WTC11 (cell line): ENCODE measurements around the gene TCEAL9. TPM values are rescaled to one million over a fixed set of nuclear protein-coding genes. Genes with fewer than 3 reads are reported as not detected.

Source experiments
- ATAC-seq: fragments of 200-7000 bp; cut with Tn5 transposase; 2 replicates; pipeline ENCODE4 v1.10.0; 2021; ENCODE audit warnings: mild to moderate bottlenecking, moderate library complexity
- CTCF ChIA-PET: fragments of 300-600 bp; sonication (Branson Sonifier 250); formaldehyde crosslinking; loops from one replicate; lab custom pipeline; 2021; ENCODE audit warnings: antibody characterized with exemption; lab: Charles Lee
- POLR2A ChIA-PET: fragments of 350-600 bp; sonication (Branson Sonifier 250); formaldehyde crosslinking; loops from one replicate; lab custom pipeline; 2021; ENCODE audit warnings: antibody characterized with exemption; lab: Charles Lee
- DNase-seq: peaks from one replicate; pipeline ENCODE4 v3.0.0; 2021; ENCODE audit warnings: low spot score
- H3K27ac Mint-ChIP-seq: 2 replicates; pipeline ENCODE4 v1.8.0; 2021; ENCODE audit warnings: mixed read lengths
- H3K27me3 Mint-ChIP-seq: 2 replicates; pipeline ENCODE4 v1.8.0; 2021; ENCODE audit warnings: low read depth, mild to moderate bottlenecking, moderate library complexity, mixed read lengths
- H3K36me3 Mint-ChIP-seq: 2 replicates; pipeline ENCODE4 v1.8.0; 2021; ENCODE audit warnings: mixed read lengths
- H3K4me1 Mint-ChIP-seq: 2 replicates; pipeline ENCODE4 v1.8.0; 2022; ENCODE audit warnings: mixed read lengths
- H3K4me3 Mint-ChIP-seq: 2 replicates; pipeline ENCODE4 v1.8.0; 2021; ENCODE audit warnings: mild to moderate bottlenecking, moderate library complexity, mixed read lengths
- H3K9me3 Mint-ChIP-seq: 2 replicates; pipeline ENCODE4 v1.8.0; 2021; ENCODE audit warnings: mixed read lengths
- ATF6 ChIP-seq: sonication (generic); formaldehyde crosslinking; IDR thresholded peaks from 2 replicates; pipeline ENCODE4 v1.8.1; 2023; ENCODE audit warnings: mild to moderate bottlenecking, missing genetic modification reagents
- CREB1 ChIP-seq: sonication (generic); formaldehyde crosslinking; IDR thresholded peaks from 2 replicates; pipeline ENCODE4 v1.8.0; 2023; ENCODE audit warnings: mild to moderate bottlenecking, missing genetic modification reagents
- CREM ChIP-seq: sonication (generic); formaldehyde crosslinking; IDR thresholded peaks from 2 replicates; pipeline ENCODE4 v1.8.1; 2022; ENCODE audit warnings: mild to moderate bottlenecking, missing genetic modification reagents, moderate library complexity
- GRHL2 ChIP-seq: fragments of 250-450 bp; sonication (Bioruptor Pico); IDR thresholded peaks from 2 replicates; pipeline ENCODE4 v1.8.0; 2022; ENCODE audit warnings: mild to moderate bottlenecking, moderate library complexity; ENCODE audit not compliant: insufficient replicate concordance, severe bottlenecking
- MXD4 ChIP-seq: fragments of 250-450 bp; sonication (Bioruptor Pico); IDR thresholded peaks from 2 replicates; pipeline ENCODE4 v1.8.0; 2021; ENCODE audit warnings: mild to moderate bottlenecking, moderate library complexity, borderline replicate concordance
- NFYB ChIP-seq: sonication (generic); formaldehyde crosslinking; conservative IDR thresholded peaks from 2 replicates; pipeline ENCODE4 v1.8.0; 2022; ENCODE audit warnings: low read depth, missing genetic modification reagents
- PRRX2 ChIP-seq: fragments of 250-450 bp; sonication (Bioruptor Pico); IDR thresholded peaks from 2 replicates; pipeline ENCODE4 v1.8.0; 2021; ENCODE audit warnings: mild to moderate bottlenecking
- SMAD3 ChIP-seq: sonication (generic); formaldehyde crosslinking; IDR thresholded peaks from 2 replicates; pipeline ENCODE4 v1.8.0; 2022; ENCODE audit warnings: missing genetic modification reagents, mild to moderate bottlenecking, borderline replicate concordance
- SMAD4 ChIP-seq: sonication (generic); formaldehyde crosslinking; IDR thresholded peaks from 2 replicates; pipeline ENCODE4 v1.8.0; 2022; ENCODE audit warnings: mild to moderate bottlenecking, missing genetic modification reagents
- TEAD1 ChIP-seq: sonication (generic); formaldehyde crosslinking; IDR thresholded peaks from 2 replicates; pipeline ENCODE4 v1.8.0; 2022; ENCODE audit warnings: mild to moderate bottlenecking, missing genetic modification reagents
- ZNF121 ChIP-seq: sonication (generic); formaldehyde crosslinking; IDR thresholded peaks from 2 replicates; pipeline ENCODE4 v1.8.0; 2023; ENCODE audit warnings: missing genetic modification reagents
- ZNF232 ChIP-seq: sonication (generic); formaldehyde crosslinking; IDR thresholded peaks from 2 replicates; pipeline ENCODE4 v1.8.0; 2022; ENCODE audit warnings: mild to moderate bottlenecking, missing genetic modification reagents
- total RNA-seq: library from RNA; stranded (reverse); gene quantifications from 3 replicates; pipeline ENCODE4 v1.2.3, GENCODE V29; 2021
- TF ChIP-seq, protein P1 (sequence below): sonication (generic); formaldehyde crosslinking; IDR thresholded peaks from 2 replicates; pipeline ENCODE4 v1.8.0; 2023; ENCODE audit warnings: missing genetic modification reagents, mild to moderate bottlenecking, borderline replicate concordance
- TF ChIP-seq, protein P2 (sequence below): sonication (generic); formaldehyde crosslinking; IDR thresholded peaks from 2 replicates; pipeline ENCODE4 v1.8.1; 2022; ENCODE audit warnings: low read depth, missing genetic modification reagents, borderline replicate concordance

The TCEAL9 gene
- total RNA-seq, 1 experiment from 2014 or later = 30.4 TPM

- TF ChIP-seq, protein P1, sequence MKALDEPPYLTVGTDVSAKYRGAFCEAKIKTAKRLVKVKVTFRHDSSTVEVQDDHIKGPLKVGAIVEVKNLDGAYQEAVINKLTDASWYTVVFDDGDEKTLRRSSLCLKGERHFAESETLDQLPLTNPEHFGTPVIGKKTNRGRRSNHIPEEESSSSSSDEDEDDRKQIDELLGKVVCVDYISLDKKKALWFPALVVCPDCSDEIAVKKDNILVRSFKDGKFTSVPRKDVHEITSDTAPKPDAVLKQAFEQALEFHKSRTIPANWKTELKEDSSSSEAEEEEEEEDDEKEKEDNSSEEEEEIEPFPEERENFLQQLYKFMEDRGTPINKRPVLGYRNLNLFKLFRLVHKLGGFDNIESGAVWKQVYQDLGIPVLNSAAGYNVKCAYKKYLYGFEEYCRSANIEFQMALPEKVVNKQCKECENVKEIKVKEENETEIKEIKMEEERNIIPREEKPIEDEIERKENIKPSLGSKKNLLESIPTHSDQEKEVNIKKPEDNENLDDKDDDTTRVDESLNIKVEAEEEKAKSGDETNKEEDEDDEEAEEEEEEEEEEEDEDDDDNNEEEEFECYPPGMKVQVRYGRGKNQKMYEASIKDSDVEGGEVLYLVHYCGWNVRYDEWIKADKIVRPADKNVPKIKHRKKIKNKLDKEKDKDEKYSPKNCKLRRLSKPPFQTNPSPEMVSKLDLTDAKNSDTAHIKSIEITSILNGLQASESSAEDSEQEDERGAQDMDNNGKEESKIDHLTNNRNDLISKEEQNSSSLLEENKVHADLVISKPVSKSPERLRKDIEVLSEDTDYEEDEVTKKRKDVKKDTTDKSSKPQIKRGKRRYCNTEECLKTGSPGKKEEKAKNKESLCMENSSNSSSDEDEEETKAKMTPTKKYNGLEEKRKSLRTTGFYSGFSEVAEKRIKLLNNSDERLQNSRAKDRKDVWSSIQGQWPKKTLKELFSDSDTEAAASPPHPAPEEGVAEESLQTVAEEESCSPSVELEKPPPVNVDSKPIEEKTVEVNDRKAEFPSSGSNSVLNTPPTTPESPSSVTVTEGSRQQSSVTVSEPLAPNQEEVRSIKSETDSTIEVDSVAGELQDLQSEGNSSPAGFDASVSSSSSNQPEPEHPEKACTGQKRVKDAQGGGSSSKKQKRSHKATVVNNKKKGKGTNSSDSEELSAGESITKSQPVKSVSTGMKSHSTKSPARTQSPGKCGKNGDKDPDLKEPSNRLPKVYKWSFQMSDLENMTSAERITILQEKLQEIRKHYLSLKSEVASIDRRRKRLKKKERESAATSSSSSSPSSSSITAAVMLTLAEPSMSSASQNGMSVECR (CRISPR knock-in tag) = no peak
- TF ChIP-seq TEAD1 (CRISPR knock-in tag) (no peak), CREM (CRISPR knock-in tag) (no peak), PRRX2 (CRISPR knock-in tag) (no peak), ATF6 (CRISPR knock-in tag) (no peak), NFYB (no peak), GRHL2 (CRISPR knock-in tag) (no peak), SMAD3 (CRISPR knock-in tag) (no peak), SMAD4 (no peak), ZNF121 (CRISPR knock-in tag) (no peak)
Observed at GRCh38 chrX:103360092-103360491, 3.8 kb downstream of the TCEAL9 start (continued).

- Mint-ChIP-seq H3K36me3 (peaks cover 9% of the 10 kb centered on the region), H3K9me3 (no peaks in the 10 kb centered on the region), H3K4me1 (peaks cover 22% of the 10 kb centered on the region), H3K27me3 (no peaks in the 10 kb centered on the region), H3K27ac (no peak overlapping the region), H3K4me3 (no peak overlapping the region)
- ChIA-PET CTCF (no interaction called here), POLR2A (no interaction called here)
- DNase-seq = no peak
- TF ChIP-seq ATF6 (CRISPR knock-in tag) (no peak), ZNF121 (CRISPR knock-in tag) (no peak), CREB1 (CRISPR knock-in tag) (no peak), ZNF232 (CRISPR knock-in tag) (no peak)
- ATAC-seq = no peak
Observed at GRCh38 chrX:103360916-103361315, 4.6 kb downstream of the TCEAL9 start.

- ATAC-seq (no peak), DNase-seq (no peak)
- Mint-ChIP-seq H3K27ac (no peak overlapping the region), H3K9me3 (no peaks in the 10 kb centered on the region), H3K4me1 (peaks cover 22% of the 10 kb centered on the region), H3K36me3 (peaks cover 9% of the 10 kb centered on the region), H3K4me3 (no peak overlapping the region), H3K27me3 (no peaks in the 10 kb centered on the region)
- CTCF ChIA-PET = no interaction called here
- POLR2A ChIA-PET = interaction anchor here (0.9 kb wide), 1 partner anchor 15 kb away, joined by 4 read pairs; no protein-coding TSS in a partner anchor
- TF ChIP-seq ATF6 (CRISPR knock-in tag) = no peak
- TF ChIP-seq MXD4 (CRISPR knock-in tag) = no peak
- TF ChIP-seq, protein P2, sequence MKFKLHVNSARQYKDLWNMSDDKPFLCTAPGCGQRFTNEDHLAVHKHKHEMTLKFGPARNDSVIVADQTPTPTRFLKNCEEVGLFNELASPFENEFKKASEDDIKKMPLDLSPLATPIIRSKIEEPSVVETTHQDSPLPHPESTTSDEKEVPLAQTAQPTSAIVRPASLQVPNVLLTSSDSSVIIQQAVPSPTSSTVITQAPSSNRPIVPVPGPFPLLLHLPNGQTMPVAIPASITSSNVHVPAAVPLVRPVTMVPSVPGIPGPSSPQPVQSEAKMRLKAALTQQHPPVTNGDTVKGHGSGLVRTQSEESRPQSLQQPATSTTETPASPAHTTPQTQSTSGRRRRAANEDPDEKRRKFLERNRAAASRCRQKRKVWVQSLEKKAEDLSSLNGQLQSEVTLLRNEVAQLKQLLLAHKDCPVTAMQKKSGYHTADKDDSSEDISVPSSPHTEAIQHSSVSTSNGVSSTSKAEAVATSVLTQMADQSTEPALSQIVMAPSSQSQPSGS (CRISPR knock-in tag) = no peak
Observed at GRCh38 chrX:103361798-103362197, 5.5 kb downstream of the TCEAL9 start.
